HepG2 (cell line): ENCODE results near the gene SLCO4A1. TPM values are rescaled to one million over a fixed set of nuclear protein-coding genes. Genes with fewer than 3 reads are reported as not detected.
A peak's percentile ranks its signal among the peaks of the same experiment; 100 is the strongest.

ENCODE experiments used
- ASH2L ChIP-seq: fragments of 300-600, 200-600 bp; sonication (generic); IDR thresholded peaks from 2 replicates; pipeline ENCODE4 v1.7.0; 2017; ENCODE audit warnings: low read depth, mild to moderate bottlenecking, moderate library complexity, mixed read lengths, low read length; ENCODE audit not compliant: insufficient read length
- CEBPG ChIP-seq: IDR thresholded peaks from 2 replicates; pipeline ENCODE4 v1.6.1; 2016
- ESRRA ChIP-seq: sonication (generic); formaldehyde crosslinking; IDR thresholded peaks from 2 replicates; pipeline ENCODE4 v1.5.1; 2020; ENCODE audit warnings: mild to moderate bottlenecking, low read depth, missing genetic modification reagents
- HDAC1 ChIP-seq: sonication (generic); formaldehyde crosslinking; IDR thresholded peaks from 2 replicates; pipeline ENCODE4 v1.5.1; 2020; ENCODE audit warnings: mild to moderate bottlenecking, missing genetic modification reagents
- HOXA3 ChIP-seq: sonication (generic); formaldehyde crosslinking; IDR thresholded peaks from 2 replicates; pipeline ENCODE4 v1.5.0; 2020; ENCODE audit warnings: missing genetic modification reagents
- HOXD1 ChIP-seq: sonication (generic); formaldehyde crosslinking; IDR thresholded peaks from 2 replicates; pipeline ENCODE4 v1.5.0; 2020; ENCODE audit warnings: missing genetic modification reagents
- KAT8 ChIP-seq: IDR thresholded peaks from 2 replicates; pipeline ENCODE4 v1.6.1; 2016; ENCODE audit warnings: missing genetic modification reagents, missing compliant biosample characterization
- MED1 ChIP-seq: sonication (generic); formaldehyde crosslinking; IDR thresholded peaks from 2 replicates; pipeline ENCODE4 v1.4.0; 2020; ENCODE audit warnings: missing genetic modification reagents
- NFKBIZ ChIP-seq: IDR thresholded peaks from 2 replicates; pipeline ENCODE4 v1.6.1; 2018; ENCODE audit warnings: missing genetic modification reagents, missing compliant biosample characterization
- ONECUT2 ChIP-seq: sonication (generic); formaldehyde crosslinking; IDR thresholded peaks from 2 replicates; pipeline ENCODE4 v1.4.0; 2020; ENCODE audit warnings: missing genetic modification reagents
- RXRB ChIP-seq: IDR thresholded peaks from 2 replicates; pipeline ENCODE4 v1.6.1; 2016; ENCODE audit warnings: borderline replicate concordance, missing genetic modification reagents, missing compliant biosample characterization
- YY1 ChIP-seq: IDR thresholded peaks from 2 replicates; pipeline ENCODE4 v1.6.1; 2011; ENCODE audit warnings: low read length, low read depth, moderate library complexity, mild to moderate bottlenecking; ENCODE audit not compliant: insufficient read depth, insufficient replicate concordance
- ZNF12 ChIP-seq: sonication (generic); formaldehyde crosslinking; IDR thresholded peaks from 2 replicates; pipeline ENCODE4 v1.5.0; 2020; ENCODE audit warnings: missing genetic modification reagents
- ZNF24 ChIP-seq: fragments of 450-650 bp; IDR thresholded peaks from 2 replicates; pipeline ENCODE4 v1.6.1; 2017; ENCODE audit warnings: antibody characterized with exemption, mild to moderate bottlenecking
- ZNF263 ChIP-seq: sonication (generic); formaldehyde crosslinking; IDR thresholded peaks from 2 replicates; pipeline ENCODE4 v1.4.0; 2020; ENCODE audit warnings: missing genetic modification reagents
- ZSCAN31 ChIP-seq: sonication (generic); formaldehyde crosslinking; IDR thresholded peaks from 2 replicates; pipeline ENCODE4 v1.5.0; 2020; ENCODE audit warnings: low read depth, mild to moderate bottlenecking, missing genetic modification reagents
- polyA plus RNA-seq, 8 experiments: library from polyadenylated mRNA; depleted of rRNA in 3 of 8; stranded (reverse) in 7 of 8; unstranded in 1 of 8; fragments of >200 nt; fragmentation: Illumina TruSeq in 4 of 8; extraction: Trizol in 4 of 8; gene quantifications; 2 replicates each; pipeline versions ENCODE4 v1.2.1 to v1.2.3, GENCODE V29; 2011 to 2016; ENCODE audit warnings: low read depth in 4 of 8, missing spikeins in 1 of 8, mixed read lengths in 1 of 8; ENCODE audit not compliant: insufficient read depth in 1 of 8
- total RNA-seq, 5 experiments: library from RNA; depleted of rRNA; stranded (reverse); fragments of >200 nt; fragmentation: Illumina TruSeq; extraction: Trizol; gene quantifications; 2 replicates each; pipeline ENCODE4 v1.2.3, GENCODE V29; 2016; ENCODE audit warnings: low read depth in 1 of 5
- TF ChIP-seq, protein P1 (sequence below): sonication (generic); formaldehyde crosslinking; IDR thresholded peaks from 2 replicates; pipeline ENCODE4 v1.4.0; 2020; ENCODE audit warnings: missing genetic modification reagents
- TF ChIP-seq, protein P2 (sequence below): sonication (generic); formaldehyde crosslinking; conservative IDR thresholded peaks from 2 replicates; pipeline ENCODE4 v1.8.0; 2022; ENCODE audit warnings: mild to moderate bottlenecking, moderate library complexity, missing genetic modification reagents
- TF ChIP-seq, protein P3 (sequence below): sonication (generic); formaldehyde crosslinking; IDR thresholded peaks from 2 replicates; pipeline ENCODE4 v1.4.0; 2020; ENCODE audit warnings: low read depth, mild to moderate bottlenecking, missing genetic modification reagents
- TF ChIP-seq, protein P4 (sequence below): sonication (generic); formaldehyde crosslinking; IDR thresholded peaks from 2 replicates; pipeline ENCODE4 v1.4.0; 2020; ENCODE audit warnings: missing genetic modification reagents

SLCO4A1 gene
- total and polyA plus RNA-seq, 2 of the 13 experiments (the other 11 are each of a cell fraction or from before 2014, with no cell fraction given): 55.5 to 112 TPM

DNA sequence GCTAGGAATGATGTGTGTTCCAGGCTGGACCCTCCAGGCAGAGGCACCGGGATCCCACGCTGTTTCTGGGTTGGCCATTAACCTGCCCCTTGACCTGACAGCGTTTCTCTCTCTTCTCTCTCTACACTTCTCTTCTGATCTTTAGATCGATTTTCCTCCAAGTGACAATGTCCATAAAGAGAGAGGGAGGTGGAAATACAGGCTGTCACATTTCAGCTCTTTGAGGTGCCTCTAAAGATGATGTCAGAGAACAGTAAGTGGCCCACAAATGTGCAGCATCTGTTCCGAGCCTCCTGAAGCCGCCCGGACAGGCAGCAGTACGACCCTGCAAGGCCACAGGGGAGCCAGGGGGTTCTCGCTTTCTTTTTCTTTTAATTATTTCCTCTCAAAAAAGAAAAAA is 2.5 kb upstream of the SLCO4A1 start (continued):
- TF ChIP-seq NFKBIZ (peak; percentile 54; the same call in 1 of the 2 replicates), ZSCAN31 (CRISPR knock-in tag) (0 out of 2 replicates have a peak, but pooled peaks have one; percentile 22), ZNF12 (CRISPR knock-in tag) (no peak), RXRB (peak; percentile 89), ZNF263 (CRISPR knock-in tag) (peak; percentile 52; the same call in 1 of the 2 replicates), HOXA3 (CRISPR knock-in tag) (peak; percentile 83), KAT8 (CRISPR knock-in tag) (0 out of 2 replicates have a peak, but pooled peaks have one; percentile 54), ESRRA (CRISPR knock-in tag) (peak; percentile 59; the same call in 1 of the 2 replicates), ONECUT2 (CRISPR knock-in tag) (peak; percentile 99), ASH2L (peak; percentile 21), HOXD1 (CRISPR knock-in tag) (peak; percentile 86), CEBPG (CRISPR knock-in tag) (peak; percentile 61), MED1 (CRISPR knock-in tag) (peak; percentile 76), ZNF24 (no peak), HDAC1 (peak; percentile 92), YY1 (peak; percentile 10)
- TF ChIP-seq, protein P1, sequence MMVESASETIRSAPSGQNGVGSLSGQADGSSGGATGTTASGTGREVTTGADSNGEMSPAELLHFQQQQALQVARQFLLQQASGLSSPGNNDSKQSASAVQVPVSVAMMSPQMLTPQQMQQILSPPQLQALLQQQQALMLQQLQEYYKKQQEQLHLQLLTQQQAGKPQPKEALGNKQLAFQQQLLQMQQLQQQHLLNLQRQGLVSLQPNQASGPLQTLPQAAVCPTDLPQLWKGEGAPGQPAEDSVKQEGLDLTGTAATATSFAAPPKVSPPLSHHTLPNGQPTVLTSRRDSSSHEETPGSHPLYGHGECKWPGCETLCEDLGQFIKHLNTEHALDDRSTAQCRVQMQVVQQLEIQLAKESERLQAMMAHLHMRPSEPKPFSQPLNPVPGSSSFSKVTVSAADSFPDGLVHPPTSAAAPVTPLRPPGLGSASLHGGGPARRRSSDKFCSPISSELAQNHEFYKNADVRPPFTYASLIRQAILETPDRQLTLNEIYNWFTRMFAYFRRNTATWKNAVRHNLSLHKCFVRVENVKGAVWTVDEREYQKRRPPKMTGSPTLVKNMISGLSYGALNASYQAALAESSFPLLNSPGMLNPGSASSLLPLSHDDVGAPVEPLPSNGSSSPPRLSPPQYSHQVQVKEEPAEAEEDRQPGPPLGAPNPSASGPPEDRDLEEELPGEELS: peak; percentile 77
- TF ChIP-seq, protein P2, sequence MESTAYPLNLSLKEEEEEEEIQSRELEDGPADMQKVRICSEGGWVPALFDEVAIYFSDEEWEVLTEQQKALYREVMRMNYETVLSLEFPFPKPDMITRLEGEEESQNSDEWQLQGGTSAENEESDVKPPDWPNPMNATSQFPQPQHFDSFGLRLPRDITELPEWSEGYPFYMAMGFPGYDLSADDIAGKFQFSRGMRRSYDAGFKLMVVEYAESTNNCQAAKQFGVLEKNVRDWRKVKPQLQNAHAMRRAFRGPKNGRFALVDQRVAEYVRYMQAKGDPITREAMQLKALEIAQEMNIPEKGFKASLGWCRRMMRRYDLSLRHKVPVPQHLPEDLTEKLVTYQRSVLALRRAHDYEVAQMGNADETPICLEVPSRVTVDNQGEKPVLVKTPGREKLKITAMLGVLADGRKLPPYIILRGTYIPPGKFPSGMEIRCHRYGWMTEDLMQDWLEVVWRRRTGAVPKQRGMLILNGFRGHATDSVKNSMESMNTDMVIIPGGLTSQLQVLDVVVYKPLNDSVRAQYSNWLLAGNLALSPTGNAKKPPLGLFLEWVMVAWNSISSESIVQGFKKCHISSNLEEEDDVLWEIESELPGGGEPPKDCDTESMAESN (CRISPR knock-in tag): 0 out of 2 replicates have a peak, but pooled peaks have one; percentile 45
- TF ChIP-seq, protein P3, sequence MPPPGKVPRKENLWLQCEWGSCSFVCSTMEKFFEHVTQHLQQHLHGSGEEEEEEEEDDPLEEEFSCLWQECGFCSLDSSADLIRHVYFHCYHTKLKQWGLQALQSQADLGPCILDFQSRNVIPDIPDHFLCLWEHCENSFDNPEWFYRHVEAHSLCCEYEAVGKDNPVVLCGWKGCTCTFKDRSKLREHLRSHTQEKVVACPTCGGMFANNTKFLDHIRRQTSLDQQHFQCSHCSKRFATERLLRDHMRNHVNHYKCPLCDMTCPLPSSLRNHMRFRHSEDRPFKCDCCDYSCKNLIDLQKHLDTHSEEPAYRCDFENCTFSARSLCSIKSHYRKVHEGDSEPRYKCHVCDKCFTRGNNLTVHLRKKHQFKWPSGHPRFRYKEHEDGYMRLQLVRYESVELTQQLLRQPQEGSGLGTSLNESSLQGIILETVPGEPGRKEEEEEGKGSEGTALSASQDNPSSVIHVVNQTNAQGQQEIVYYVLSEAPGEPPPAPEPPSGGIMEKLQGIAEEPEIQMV: no peak
- TF ChIP-seq, protein P4, sequence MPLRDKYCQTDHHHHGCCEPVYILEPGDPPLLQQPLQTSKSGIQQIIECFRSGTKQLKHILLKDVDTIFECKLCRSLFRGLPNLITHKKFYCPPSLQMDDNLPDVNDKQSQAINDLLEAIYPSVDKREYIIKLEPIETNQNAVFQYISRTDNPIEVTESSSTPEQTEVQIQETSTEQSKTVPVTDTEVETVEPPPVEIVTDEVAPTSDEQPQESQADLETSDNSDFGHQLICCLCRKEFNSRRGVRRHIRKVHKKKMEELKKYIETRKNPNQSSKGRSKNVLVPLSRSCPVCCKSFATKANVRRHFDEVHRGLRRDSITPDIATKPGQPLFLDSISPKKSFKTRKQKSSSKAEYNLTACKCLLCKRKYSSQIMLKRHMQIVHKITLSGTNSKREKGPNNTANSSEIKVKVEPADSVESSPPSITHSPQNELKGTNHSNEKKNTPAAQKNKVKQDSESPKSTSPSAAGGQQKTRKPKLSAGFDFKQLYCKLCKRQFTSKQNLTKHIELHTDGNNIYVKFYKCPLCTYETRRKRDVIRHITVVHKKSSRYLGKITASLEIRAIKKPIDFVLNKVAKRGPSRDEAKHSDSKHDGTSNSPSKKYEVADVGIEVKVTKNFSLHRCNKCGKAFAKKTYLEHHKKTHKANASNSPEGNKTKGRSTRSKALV (CRISPR knock-in tag): peak; percentile 81
